Hippocampal formation (tissue), 2 donors: ENCODE data around the gene N4BP2.

Source experiments
- DNase-seq, 2 donors: peaks; one replicate each; lab custom pipeline; 2025; lab: John Stamatoyannopoulos, UW

N4BP2 gene

GRCh38 chr4:40152637-40153036 is 96.0 kb downstream of the N4BP2 start:
- DNase-seq, result no peak

GRCh38 chr4:40157436-40157835 is 100.8 kb downstream of the N4BP2 start:
- no peak for DNase-seq

- no peak for DNase-seq
Observed at GRCh38 chr4:40160258-40160657, 103.6 kb downstream of the N4BP2 start.

GRCh38 chr4:40164459-40164858 is 107.8 kb downstream of the N4BP2 start:
- no peak for DNase-seq

GRCh38 chr4:40165916-40166315 is 109.3 kb downstream of the N4BP2 start:
- no peak for DNase-seq

- DNase-seq, result no peak
Observed at GRCh38 chr4:40168070-40168469, 111.4 kb downstream of the N4BP2 start.

GRCh38 chr4:40170588-40170987 is 113.9 kb downstream of the N4BP2 start:
- DNase-seq, result no peak

- DNase-seq, result no peak
Observed at GRCh38 chr4:40173470-40173875, 116.8 kb downstream of the N4BP2 start.

GRCh38 chr4:40176602-40177001 is 120.0 kb downstream of the N4BP2 start:
- DNase-seq, result no peak

GRCh38 chr4:40177591-40177990 is 120.9 kb downstream of the N4BP2 start:
- no peak for DNase-seq

- DNase-seq, result no peak
Observed at GRCh38 chr4:40178672-40179071, 122.0 kb downstream of the N4BP2 start.

GRCh38 chr4:40179360-40179759 is 122.7 kb downstream of the N4BP2 start:
- DNase-seq, result no peak

- no peak for DNase-seq
Observed at GRCh38 chr4:40180356-40180755, 123.7 kb downstream of the N4BP2 start.

- DNase-seq, result no peak
Observed at GRCh38 chr4:40182001-40182400, 125.4 kb downstream of the N4BP2 start.

GRCh38 chr4:40182954-40183353 is 126.3 kb downstream of the N4BP2 start:
- no peak for DNase-seq

GRCh38 chr4:40183615-40184411 is 127.2 kb downstream of the N4BP2 start:
- DNase-seq, result no peak

GRCh38 chr4:40185830-40186664 is 129.4 kb downstream of the N4BP2 start:
- DNase-seq, result no peak

GRCh38 chr4:40186665-40187014 is 130.0 kb downstream of the N4BP2 start:
- no peak for DNase-seq

- DNase-seq, result no peak
Observed at GRCh38 chr4:40187386-40187906, 130.8 kb downstream of the N4BP2 start.

- DNase-seq, result no peak
Observed at GRCh38 chr4:40190019-40190418, 133.4 kb downstream of the N4BP2 start.

- DNase-seq, result no peak
Observed at GRCh38 chr4:40190465-40190864, 133.8 kb downstream of the N4BP2 start.

- DNase-seq, result no peak
Observed at GRCh38 chr4:40190880-40191815, 134.5 kb downstream of the N4BP2 start.
